ENCODE results near the gene USP43. TPM values are rescaled to one million over a fixed set of nuclear protein-coding genes. Genes with fewer than 3 reads are reported as not detected.
"Not testable (repeated sequence)": the region's sequence is repeated elsewhere in the genome, so short reads cannot be mapped to it uniquely, and the experiment has no call there.

The USP43 gene
- polyA plus RNA-seq, 2 of the 4 experiments (the other 2 are of a cell fraction): 3.4 to 4.0 TPM

- CTCF ChIA-PET: interaction anchor here (0.6 to 1.5 kb wide), 3 partner anchors 11 to 39 kb away, joined by 3 to 4 read pairs (median 3); no protein-coding TSS in a partner anchor
- ATAC-seq: no peak
- no peak for FAIRE-seq
Observed at GRCh38 chr17:9598661-9599060, 46.7 kb upstream of the USP43 start.

GRCh38 chr17:9604583-9604982, 40.7 kb upstream of the USP43 start:
- ATAC-seq; DNase-seq (ENCODE audit: low read depth in 1 of 2, low spot score in 1 of 2); POLR2A ChIA-PET; FAIRE-seq; H3K4me3 ChIP-seq; H3K4me2 ChIP-seq; H3K4me1 ChIP-seq; H3K27ac ChIP-seq; H3K9me3 ChIP-seq: not testable (repeated sequence)
- TF ChIP-seq ZC3H11A (IDR thresholded peaks at IDR 0.05): peak; percentile 96
- CTCF ChIA-PET: interaction anchor here (1.1 kb wide), 2 partner anchors 27 to 124 kb away, joined by 3 to 6 read pairs; no protein-coding TSS in a partner anchor
- WGBS (ENCODE audit: missing lambda C conversion rate): 56% methylated on average over 5 of the region's 5 CpGs

More at GRCh38 chr17:9598661-9599060, 46.7 kb upstream of the USP43 start:
- H3K9me3 ChIP-seq: 0 out of 3 replicates have a peak, but pooled peaks cover 3% of the 10 kb centered on the region
- POLR2A ChIA-PET: no interaction called here
- no peak overlapping the region for H3K4me2 ChIP-seq
- no peak overlapping the region for H3K27ac ChIP-seq
- WGBS (ENCODE audit: missing lambda C conversion rate): 72% methylated on average over 4 of the region's 4 CpGs
- no peak overlapping the region for H3K4me3 ChIP-seq
- no peak for TF ChIP-seq MAX (IDR thresholded peaks at IDR 0.05)
- TF ChIP-seq TP53 (CRISPR knock-in tag; IDR thresholded peaks at IDR 0.05): no peak
- TF ChIP-seq HOXA7 (CRISPR knock-in tag; IDR thresholded peaks at IDR 0.05): no peak
- TF ChIP-seq NPAS2 (CRISPR knock-in tag; IDR thresholded peaks at IDR 0.05; ENCODE audit: borderline replicate concordance): no peak
- TF ChIP-seq ELK1 (IDR thresholded peaks at IDR 0.05; ENCODE audit: low read depth, low read length): no peak
- TF ChIP-seq BHLHE40 (IDR thresholded peaks at IDR 0.05; ENCODE audit: low read depth, low read length): no peak
- TF ChIP-seq JUNB (IDR thresholded peaks at IDR 0.05): no peak
- TF ChIP-seq ZFP36 (IDR thresholded peaks at IDR 0.05; ENCODE audit: borderline replicate concordance, partially characterized antibody): no peak
- TF ChIP-seq ZNF302 (CRISPR knock-in tag; IDR thresholded peaks at IDR 0.05): no peak
- TF ChIP-seq REST (IDR thresholded peaks at IDR 0.05): no peak
- no peak for TF ChIP-seq MAZ (IDR thresholded peaks at IDR 0.05; ENCODE audit: borderline replicate concordance, low read depth, low read length)
- DNase-seq (ENCODE audit: low read depth in 1 of 2, low spot score in 1 of 2): no peak
- H3K4me1 ChIP-seq: no peaks in the 10 kb centered on the region

- H3K4me3 ChIP-seq: no peak overlapping the region
- no peak overlapping the region for H3K4me2 ChIP-seq
- H3K27ac ChIP-seq: no peak overlapping the region
- no peaks in the 10 kb centered on the region for H3K4me1 ChIP-seq
- 60% methylated on average over 6 of the region's 6 CpGs for WGBS (ENCODE audit: missing lambda C conversion rate)
- FAIRE-seq (no peak), DNase-seq (ENCODE audit: low read depth in 1 of 2, low spot score in 1 of 2) (no peak), ATAC-seq (no peak)
- ChIA-PET CTCF (interaction anchor here (0.6 to 1.6 kb wide), 3 partner anchors 29 to 353 kb away, joined by 3 to 6 read pairs (median 3); partner anchors contain the start of gene CFAP52), POLR2A (no interaction called here)
- no peaks in the 10 kb centered on the region for H3K9me3 ChIP-seq
- TF ChIP-seq E2F6 (IDR thresholded peaks at IDR 0.05; ENCODE audit: borderline replicate concordance, low read depth): no peak
- TF ChIP-seq EHF (CRISPR knock-in tag; IDR thresholded peaks at IDR 0.05): no peak
- TF ChIP-seq CBX8 (IDR thresholded peaks at IDR 0.05): no peak
- no peak for TF ChIP-seq PHF8 (IDR thresholded peaks at IDR 0.05; ENCODE audit: borderline replicate concordance, low read depth)
Observed at GRCh38 chr17:9606453-9606852, 38.9 kb upstream of the USP43 start.

GRCh38 chr17:9607058-9607457, 38.3 kb upstream of the USP43 start:
- H3K9me3 ChIP-seq; H3K4me3 ChIP-seq; FAIRE-seq; H3K27ac ChIP-seq; H3K4me1 ChIP-seq; POLR2A ChIA-PET; ATAC-seq; H3K4me2 ChIP-seq; DNase-seq (ENCODE audit: low read depth in 1 of 2, low spot score in 1 of 2): not testable (repeated sequence)
- 42% methylated on average over 5 of the region's 5 CpGs for WGBS (ENCODE audit: missing lambda C conversion rate)
- CTCF ChIA-PET: interaction anchor here (0.6 to 1.6 kb wide), 3 partner anchors 20 to 310 kb away, joined by 3 to 6 read pairs (median 3); partner anchors contain the start of gene CFAP52

Data from A549 (cell line).